K562 (cell line): ENCODE results near the gene GPRIN2. TPM values are rescaled to one million over a fixed set of nuclear protein-coding genes. Genes with fewer than 3 reads are reported as not detected.

Source experiments
- FOXK1 ChIP-seq: sonication (generic); formaldehyde crosslinking; IDR thresholded peaks from 2 replicates; pipeline ENCODE4 v1.8.0; 2022; ENCODE audit warnings: missing genetic modification reagents, mild to moderate bottlenecking, borderline replicate concordance
- HMBOX1 ChIP-seq: sonication (generic); IDR thresholded peaks from 2 replicates; pipeline ENCODE4 v1.6.1; 2016
- HMG20A ChIP-seq: fragments of 450-650 bp; formaldehyde crosslinking; conservative IDR thresholded peaks from 2 replicates; pipeline ENCODE4 v1.4.0; 2020; ENCODE audit warnings: mild to moderate bottlenecking, mixed read lengths
- HNRNPLL ChIP-seq: fragments of 200-400 bp; formaldehyde crosslinking; IDR thresholded peaks from 2 replicates; pipeline ENCODE4 v1.6.1; 2017; ENCODE audit warnings: low read length, low read depth, mild to moderate bottlenecking; ENCODE audit not compliant: poor library complexity, severe bottlenecking
- KHSRP ChIP-seq: fragments of 450-650 bp; IDR thresholded peaks from 2 replicates; pipeline ENCODE4 v1.6.1; 2017
- KLF1 ChIP-seq: fragments of 450-650 bp; IDR thresholded peaks from 2 replicates; pipeline ENCODE4 v1.6.1; 2016; ENCODE audit warnings: missing genetic modification characterization, missing compliant biosample characterization
- KLF6 ChIP-seq: fragments of 250-450 bp; sonication (Bioruptor Pico); IDR thresholded peaks from 2 replicates; pipeline ENCODE4 v1.4.0; 2020; ENCODE audit warnings: mild to moderate bottlenecking, moderate library complexity, borderline replicate concordance
- NFIX ChIP-seq: fragments of 250-450 bp; sonication (Bioruptor Pico); IDR thresholded peaks from 2 replicates; pipeline ENCODE4 v1.4.0; 2020; ENCODE audit warnings: low read depth, mild to moderate bottlenecking, moderate library complexity
- NFRKB ChIP-seq: fragments of 450-650 bp; IDR thresholded peaks from 2 replicates; pipeline ENCODE4 v1.6.1; 2016; ENCODE audit warnings: low read depth
- PHTF2 ChIP-seq: fragments of 250-450 bp; sonication (Bioruptor Pico); IDR thresholded peaks from 2 replicates; pipeline ENCODE4 v1.5.0; 2021; ENCODE audit warnings: mild to moderate bottlenecking
- RB1 ChIP-seq: fragments of 450-650 bp; IDR thresholded peaks from 2 replicates; pipeline ENCODE4 v1.6.1; 2017; ENCODE audit warnings: low read depth, mild to moderate bottlenecking
- SMC3 ChIP-seq: conservative IDR thresholded peaks from 2 replicates; pipeline ENCODE4 v1.6.1; 2011; ENCODE audit warnings: low read depth, low read length, improper control_type of control experiment; ENCODE audit not compliant: insufficient read depth
- TAF15 ChIP-seq: fragments of 200-400 bp; formaldehyde crosslinking; IDR thresholded peaks from 2 replicates; pipeline ENCODE4 v1.6.1; 2017; ENCODE audit warnings: mild to moderate bottlenecking, low read depth, low read length, moderate library complexity
- TGIF2 ChIP-seq: sonication (generic); formaldehyde crosslinking; IDR thresholded peaks from 2 replicates; pipeline ENCODE4 v1.8.1; 2022; ENCODE audit warnings: mild to moderate bottlenecking, missing genetic modification reagents, moderate library complexity
- THAP7 ChIP-seq: fragments of 250-450 bp; sonication (Bioruptor Pico); IDR thresholded peaks from 2 replicates; pipeline ENCODE4 v1.5.0; 2021
- ZBTB33 ChIP-seq: sonication (generic); formaldehyde crosslinking; IDR thresholded peaks from 2 replicates; pipeline ENCODE4 v1.8.1; 2023; ENCODE audit warnings: mild to moderate bottlenecking, missing genetic modification reagents
- ZBTB7A ChIP-seq: IDR thresholded peaks from 2 replicates; pipeline ENCODE4 v1.6.1; 2011; ENCODE audit warnings: low read depth, mild to moderate bottlenecking, low read length, moderate library complexity, borderline replicate concordance; ENCODE audit not compliant: control insufficient read depth
- ZFP1 ChIP-seq: fragments of 450-650 bp; formaldehyde crosslinking; IDR thresholded peaks from 2 replicates; pipeline ENCODE4 v1.4.0; 2020; ENCODE audit warnings: mild to moderate bottlenecking, mixed read lengths
- ZNF311 ChIP-seq: fragments of 250-450 bp; sonication (Bioruptor Pico); IDR thresholded peaks from 2 replicates; pipeline ENCODE4 v1.4.0; 2020; ENCODE audit warnings: mild to moderate bottlenecking, moderate library complexity
- ZNF431 ChIP-seq: sonication (generic); formaldehyde crosslinking; IDR thresholded peaks from 2 replicates; pipeline ENCODE4 v1.8.0; 2022; ENCODE audit warnings: mild to moderate bottlenecking, missing genetic modification reagents
- ZNF449 ChIP-seq: fragments of 250-450 bp; sonication (Bioruptor Pico); IDR thresholded peaks from 2 replicates; pipeline ENCODE4 v1.8.0; 2022; ENCODE audit warnings: moderate library complexity, mild to moderate bottlenecking, inconsistent platforms
- ZNF740 ChIP-seq, 3 experiments: fragments of 200-800 bp in 1 of 3; sonication (Bioruptor generic) in 1 of 3; sonication (generic) in 1 of 3; formaldehyde crosslinking in 1 of 3; IDR thresholded peaks; 2 replicates each; pipeline versions ENCODE4 v1.6.1 to v1.8.0; 2016 to 2022; ENCODE audit warnings: mild to moderate bottlenecking in 2 of 3, missing compliant biosample characterization in 2 of 3, missing genetic modification characterization in 2 of 3, missing genetic modification reagents in 1 of 3
- polyA plus RNA-seq, 8 experiments: library from polyadenylated mRNA; depleted of rRNA in 4 of 8; stranded (reverse) in 5 of 8; unstranded in 3 of 8; fragments of >200 nt; fragmentation: Nextera tagmentation in 2 of 8; fragmentation: Illumina TruSeq in 1 of 8; extraction: Ambion mirVana in 2 of 8; extraction: Trizol in 1 of 8; gene quantifications; 2 replicates each; pipeline versions ENCODE4 v1.2.1 to v1.2.3, GENCODE V29; 2011 to 2014; ENCODE audit warnings: inconsistent platforms in 1 of 8, missing spikeins in 1 of 8
- total RNA-seq, 7 experiments: library from RNA; depleted of rRNA in 6 of 7; stranded (reverse); fragments of >200 nt in 6 of 7; fragmentation: Illumina TruSeq in 2 of 7; extraction: Trizol in 2 of 7; gene quantifications; 2 replicates each; pipeline versions ENCODE4 v1.2.1 to v1.2.3, GENCODE V29; 2011 to 2021; ENCODE audit warnings: low replicate concordance in 1 of 7

Gene GPRIN2
- total and polyA plus RNA-seq, 9 of the 15 experiments (the other 6 are each of a cell fraction or from before 2014, with no cell fraction given) = not detected

GRCh38 chr10:46550795-46551700, 5.4 kb downstream of the GPRIN2 start (continued):
- no peak for TF ChIP-seq SMC3
- no peak for TF ChIP-seq KHSRP
- TF ChIP-seq KLF1 (tag) = no peak
- TF ChIP-seq FOXK1 (CRISPR knock-in tag) = no peak
- no peak for TF ChIP-seq ZBTB33 (CRISPR knock-in tag)
- no peak for TF ChIP-seq ZFP1
- TF ChIP-seq HMG20A = no peak
- TF ChIP-seq ZNF431 (CRISPR knock-in tag) = no peak
- no peak for TF ChIP-seq TAF15
- no peak for TF ChIP-seq RB1
- no peak for TF ChIP-seq ZNF311 (CRISPR knock-in tag)
- no peak for TF ChIP-seq HMBOX1
- no peak for TF ChIP-seq ZNF449 (CRISPR knock-in tag)
- no peak for TF ChIP-seq THAP7 (CRISPR knock-in tag)
- no peak for TF ChIP-seq TGIF2 (CRISPR knock-in tag)
- TF ChIP-seq PHTF2 (CRISPR knock-in tag) = no peak
- no peak for TF ChIP-seq HNRNPLL
- TF ChIP-seq ZNF740 (CRISPR knock-in tag; IDR thresholded peaks at IDR 0.05) = no peak
- TF ChIP-seq ZNF740 (tag; IDR thresholded peaks at IDR 0.05) = no peak
- TF ChIP-seq NFRKB = no peak
- no peak for TF ChIP-seq ZBTB7A
- no peak for TF ChIP-seq NFIX
- no peak for TF ChIP-seq KLF6 (CRISPR knock-in tag)
